ENCODE measurements around the gene TAX1BP3. TPM values are rescaled to one million over a fixed set of nuclear protein-coding genes. Genes with fewer than 3 reads are reported as not detected.
"Not testable (repeated sequence)": the region's sequence is repeated elsewhere in the genome, so short reads cannot be mapped to it uniquely, and the experiment has no call there.

Gene TAX1BP3
- total RNA-seq (2014; rRNA removed; shearing (Covaris generic)) = 360 and 391 TPM in 2 replicates

GRCh38 chr17:3668279-3669084 is at the start of gene TAX1BP3, which contains the start of gene EMC6:
TSS of gene TAX1BP3 (minus strand) at chr17:3668578. CDS start at chr17:3668526, 52 bp downstream.
TSS of gene EMC6 (plus strand) at chr17:3668812. CDS start at chr17:3669147, 335 bp downstream.
- DNase-seq (ENCODE audit: low spot score) = peak; percentile 96

GRCh38 chr17:3715296-3715695 is 46.9 kb upstream of the TAX1BP3 start:
- DNase-seq (ENCODE audit: low spot score) = no peak

GRCh38 chr17:3712811-3713463 is 44.6 kb upstream of the TAX1BP3 start:
- DNase-seq (ENCODE audit: low spot score) = no peak

- DNase-seq (ENCODE audit: low spot score) = peak; percentile 83
Measured at GRCh38 chr17:3710951-3711383, 42.6 kb upstream of the TAX1BP3 start.

GRCh38 chr17:3708366-3708765 is 40.0 kb upstream of the TAX1BP3 start:
- DNase-seq (ENCODE audit: low spot score) = no peak

- DNase-seq (ENCODE audit: low spot score) = not testable (repeated sequence)
Measured at GRCh38 chr17:3705718-3705984, 37.3 kb upstream of the TAX1BP3 start.

GRCh38 chr17:3704931-3705717 is 36.7 kb upstream of the TAX1BP3 start:
- no peak for DNase-seq (ENCODE audit: low spot score)

- not testable (repeated sequence) for DNase-seq (ENCODE audit: low spot score)
Measured at GRCh38 chr17:3702041-3702539, 33.7 kb upstream of the TAX1BP3 start.

- DNase-seq (ENCODE audit: low spot score) = no peak
Measured at GRCh38 chr17:3699951-3700350, 31.6 kb upstream of the TAX1BP3 start.

GRCh38 chr17:3698139-3698538 is 29.8 kb upstream of the TAX1BP3 start:
- DNase-seq (ENCODE audit: low spot score) = no peak

GRCh38 chr17:3697103-3697476 is 28.7 kb upstream of the TAX1BP3 start:
- DNase-seq (ENCODE audit: low spot score) = no peak

GRCh38 chr17:3695723-3696411 is 27.5 kb upstream of the TAX1BP3 start, which contains the start of gene P2RX5:
TSS of gene P2RX5 (minus strand) at chr17:3696155. CDS start at chr17:3696005, 150 bp downstream.
- no peak for DNase-seq (ENCODE audit: low spot score)

GRCh38 chr17:3695129-3695722 is 26.8 kb upstream of the TAX1BP3 start:
- DNase-seq (ENCODE audit: low spot score) = peak; percentile 75

- peak; percentile 28 for DNase-seq (ENCODE audit: low spot score)
Measured at GRCh38 chr17:3693829-3694231, 25.5 kb upstream of the TAX1BP3 start.

GRCh38 chr17:3693141-3693540 is 24.8 kb upstream of the TAX1BP3 start:
- DNase-seq (ENCODE audit: low spot score) = no peak

- DNase-seq (ENCODE audit: low spot score) = no peak
Measured at GRCh38 chr17:3692346-3692745, 24.0 kb upstream of the TAX1BP3 start.

- no peak for DNase-seq (ENCODE audit: low spot score)
Measured at GRCh38 chr17:3691617-3692067, 23.3 kb upstream of the TAX1BP3 start.

- no peak for DNase-seq (ENCODE audit: low spot score)
Measured at GRCh38 chr17:3690094-3690715, 21.8 kb upstream of the TAX1BP3 start.

- DNase-seq (ENCODE audit: low spot score) = no peak
Measured at GRCh38 chr17:3689262-3690093, 21.1 kb upstream of the TAX1BP3 start.

GRCh38 chr17:3688852-3689261 is 20.5 kb upstream of the TAX1BP3 start:
- no peak for DNase-seq (ENCODE audit: low spot score)

Measured in A172 (cell line).